ENCODE measurements around the gene TMEM39A. TPM values are rescaled to one million over a fixed set of nuclear protein-coding genes. Genes with fewer than 3 reads are reported as not detected.

TMEM39A gene
- total and polyA plus RNA-seq, 4 donors, result 9.3 to 51.2 (median 37.9) TPM

DNA sequence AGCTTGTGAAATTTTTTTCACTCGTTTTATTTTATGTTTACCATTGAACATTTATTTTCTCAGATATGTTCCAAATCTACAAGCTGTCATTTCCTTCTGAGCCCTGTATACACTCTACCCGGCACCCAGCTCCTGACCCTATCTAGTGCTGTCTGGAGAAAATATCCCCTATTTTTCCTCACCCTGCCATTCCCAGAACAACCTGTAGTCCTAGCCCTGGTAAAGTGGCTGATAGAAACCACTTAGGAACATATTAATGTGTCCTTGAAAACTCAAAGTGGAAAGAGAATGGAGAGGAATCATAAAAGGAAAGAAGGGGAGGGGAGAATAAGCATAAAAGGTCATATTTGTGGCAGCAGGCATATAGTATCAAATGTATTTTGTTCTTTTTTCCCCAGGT lies 26.7 kb upstream of the TMEM39A start:
- WGBS, 2 donors, result 86 to 98% methylated on average over 2 of the region's 2 CpGs
- Histone ChIP-seq H3K4me1 (ENCODE audit: control insufficient read depth in 5 of 5, insufficient read depth in 5 of 5, low read length in 5 of 5) (no peaks in the 10 kb centered on the region), H3K9me3 (ENCODE audit: control insufficient read depth in 4 of 4, insufficient read depth in 3 of 4, low read length in 3 of 4) (no peaks in the 10 kb centered on the region), H3K27me3 (ENCODE audit: control insufficient read depth in 3 of 3, insufficient read depth in 3 of 3, low read length in 2 of 3) (no peaks in the 10 kb centered on the region), H3K4me3 (no peak overlapping the region), H3K36me3 (ENCODE audit: control insufficient read depth in 4 of 4, insufficient read depth in 4 of 4, low read length in 4 of 4) (peaks cover 8 to 32% (median 14%) of the 10 kb centered on the region in 4 donors), H3K9ac (ENCODE audit: insufficient read depth in 1 of 2, low read length in 2 of 2) (no peak overlapping the region), H3K27ac (ENCODE audit: low read depth in 1 of 2, low read length in 1 of 2) (no peak overlapping the region)
- TF ChIP-seq, protein P1, sequence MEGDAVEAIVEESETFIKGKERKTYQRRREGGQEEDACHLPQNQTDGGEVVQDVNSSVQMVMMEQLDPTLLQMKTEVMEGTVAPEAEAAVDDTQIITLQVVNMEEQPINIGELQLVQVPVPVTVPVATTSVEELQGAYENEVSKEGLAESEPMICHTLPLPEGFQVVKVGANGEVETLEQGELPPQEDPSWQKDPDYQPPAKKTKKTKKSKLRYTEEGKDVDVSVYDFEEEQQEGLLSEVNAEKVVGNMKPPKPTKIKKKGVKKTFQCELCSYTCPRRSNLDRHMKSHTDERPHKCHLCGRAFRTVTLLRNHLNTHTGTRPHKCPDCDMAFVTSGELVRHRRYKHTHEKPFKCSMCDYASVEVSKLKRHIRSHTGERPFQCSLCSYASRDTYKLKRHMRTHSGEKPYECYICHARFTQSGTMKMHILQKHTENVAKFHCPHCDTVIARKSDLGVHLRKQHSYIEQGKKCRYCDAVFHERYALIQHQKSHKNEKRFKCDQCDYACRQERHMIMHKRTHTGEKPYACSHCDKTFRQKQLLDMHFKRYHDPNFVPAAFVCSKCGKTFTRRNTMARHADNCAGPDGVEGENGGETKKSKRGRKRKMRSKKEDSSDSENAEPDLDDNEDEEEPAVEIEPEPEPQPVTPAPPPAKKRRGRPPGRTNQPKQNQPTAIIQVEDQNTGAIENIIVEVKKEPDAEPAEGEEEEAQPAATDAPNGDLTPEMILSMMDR (IDR thresholded peaks at IDR 0.05; ENCODE audit: control extremely low read depth, extremely low read depth), result no peak
- no peak for ATAC-seq (ENCODE audit: insufficient read depth, low FRiP score)
- DNase-seq, result no peak

DNA sequence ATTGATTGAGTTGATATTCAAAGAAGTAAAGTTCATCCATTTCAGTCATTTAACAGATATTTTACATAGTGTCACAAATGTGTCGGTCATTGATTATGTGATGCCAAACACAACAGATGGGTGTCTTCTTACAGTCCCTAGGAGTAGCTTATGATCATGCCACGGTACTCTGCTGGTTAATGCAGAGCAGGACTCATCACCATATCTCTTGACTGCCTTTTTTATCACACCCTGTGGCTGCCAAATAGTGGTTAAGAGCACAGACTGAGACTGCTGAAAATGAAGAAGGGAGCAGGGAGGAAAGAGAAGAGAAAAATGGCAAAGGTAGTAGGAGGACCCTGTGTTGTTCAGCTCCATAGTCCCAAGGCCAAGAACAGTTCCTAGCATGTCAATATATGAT lies 22.1 kb upstream of the TMEM39A start:
- ATAC-seq (ENCODE audit: insufficient read depth, low FRiP score), result no peak
- H3K4me1 ChIP-seq (ENCODE audit: control insufficient read depth in 5 of 5, insufficient read depth in 5 of 5, low read length in 5 of 5), result no peaks in the 10 kb centered on the region
- H3K27ac ChIP-seq (ENCODE audit: low read depth in 1 of 2, low read length in 1 of 2), result no peak overlapping the region
- no peak overlapping the region for H3K9ac ChIP-seq (ENCODE audit: insufficient read depth in 1 of 2, low read length in 2 of 2)
- peaks cover 7 to 33% (median 15%) of the 10 kb centered on the region in 4 donors for H3K36me3 ChIP-seq (ENCODE audit: control insufficient read depth in 4 of 4, insufficient read depth in 4 of 4, low read length in 4 of 4)
- no peaks in the 10 kb centered on the region for H3K27me3 ChIP-seq (ENCODE audit: control insufficient read depth in 3 of 3, insufficient read depth in 3 of 3, low read length in 2 of 3)
- TF ChIP-seq, protein P1 (IDR thresholded peaks at IDR 0.05; ENCODE audit: control extremely low read depth, extremely low read depth), result no peak
- no peak overlapping the region for H3K4me3 ChIP-seq
- H3K9me3 ChIP-seq (ENCODE audit: control insufficient read depth in 4 of 4, insufficient read depth in 3 of 4, low read length in 3 of 4), result no peaks in the 10 kb centered on the region
- no peak for DNase-seq
- 97 to 99% methylated on average over 2 of the region's 2 CpGs for WGBS, 2 donors

DNA sequence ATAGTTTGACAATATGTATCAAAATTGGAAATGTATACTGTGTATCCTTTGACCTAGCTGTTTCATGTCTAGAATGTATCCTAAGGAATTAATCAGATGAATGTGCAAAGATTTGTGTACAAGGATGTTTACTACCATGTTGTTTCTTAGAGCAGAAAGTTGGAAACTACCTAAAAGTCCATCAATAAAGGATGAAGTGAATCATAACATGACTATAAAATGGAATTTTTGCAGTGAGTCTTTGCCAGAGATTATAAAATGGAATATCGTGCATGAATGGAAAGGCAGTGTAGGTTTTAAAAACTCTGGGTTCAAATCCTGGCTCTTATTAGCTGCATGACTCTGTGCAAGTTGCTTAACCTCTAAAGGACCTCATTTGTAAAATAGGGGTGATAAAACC lies 19.7 kb upstream of the TMEM39A start:
- no peaks in the 10 kb centered on the region for H3K27me3 ChIP-seq (ENCODE audit: control insufficient read depth in 3 of 3, insufficient read depth in 3 of 3, low read length in 2 of 3)
- H3K4me3 ChIP-seq, result no peak overlapping the region
- peaks cover 7 to 23% (median 13%) of the 10 kb centered on the region in 4 donors for H3K36me3 ChIP-seq (ENCODE audit: control insufficient read depth in 4 of 4, insufficient read depth in 4 of 4, low read length in 4 of 4)
- ATAC-seq (ENCODE audit: insufficient read depth, low FRiP score) (no peak), DNase-seq (no peak)
- no peak overlapping the region for H3K27ac ChIP-seq (ENCODE audit: low read depth in 1 of 2, low read length in 1 of 2)
- no peak overlapping the region for H3K9ac ChIP-seq (ENCODE audit: insufficient read depth in 1 of 2, low read length in 2 of 2)
- H3K4me1 ChIP-seq (ENCODE audit: control insufficient read depth in 5 of 5, insufficient read depth in 5 of 5, low read length in 5 of 5), result no peaks in the 10 kb centered on the region
- no peaks in the 10 kb centered on the region for H3K9me3 ChIP-seq (ENCODE audit: control insufficient read depth in 4 of 4, insufficient read depth in 3 of 4, low read length in 3 of 4)
- WGBS, 2 donors, result 92 to 97% methylated on average over 1 of the region's 1 CpG
- TF ChIP-seq, protein P1 (IDR thresholded peaks at IDR 0.05; ENCODE audit: control extremely low read depth, extremely low read depth), result no peak

DNA sequence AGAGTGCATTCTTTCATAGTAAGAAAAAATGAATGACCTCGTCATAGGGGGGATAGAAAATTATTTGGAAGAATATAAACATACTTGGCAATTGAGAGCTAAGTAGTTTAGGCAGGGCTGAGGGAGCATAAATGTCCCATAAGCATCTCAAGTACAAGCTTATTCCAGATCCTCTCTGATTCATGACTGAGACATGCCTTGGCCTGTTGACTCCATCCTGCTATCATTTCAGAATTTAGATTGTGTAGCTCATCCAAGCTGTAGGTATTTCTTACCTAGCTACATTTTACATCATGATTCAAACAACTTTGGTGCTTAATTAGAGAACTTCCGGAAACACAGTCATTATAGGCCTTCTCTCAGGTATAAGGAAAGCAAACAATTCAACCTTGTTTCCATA lies 17.7 kb upstream of the TMEM39A start:
- DNase-seq, result no peak
- TF ChIP-seq, protein P1 (IDR thresholded peaks at IDR 0.05; ENCODE audit: control extremely low read depth, extremely low read depth), result no peak
- H3K36me3 ChIP-seq (ENCODE audit: control insufficient read depth in 4 of 4, insufficient read depth in 4 of 4, low read length in 4 of 4), result peaks cover 4 to 25% (median 12%) of the 10 kb centered on the region in 4 donors
- peaks cover 0 to 2% (median 0%) of the 10 kb centered on the region in 5 donors for H3K4me1 ChIP-seq (ENCODE audit: control insufficient read depth in 5 of 5, insufficient read depth in 5 of 5, low read length in 5 of 5)
- no peak overlapping the region for H3K27ac ChIP-seq (ENCODE audit: low read depth in 1 of 2, low read length in 1 of 2)
- no peak for ATAC-seq (ENCODE audit: insufficient read depth, low FRiP score)
- H3K9me3 ChIP-seq (ENCODE audit: control insufficient read depth in 4 of 4, insufficient read depth in 3 of 4, low read length in 3 of 4), result no peaks in the 10 kb centered on the region
- H3K4me3 ChIP-seq, result no peak overlapping the region
- H3K27me3 ChIP-seq (ENCODE audit: control insufficient read depth in 3 of 3, insufficient read depth in 3 of 3, low read length in 2 of 3), result no peaks in the 10 kb centered on the region
- 93 to 95% methylated on average over 2 of the region's 2 CpGs for WGBS, 2 donors
- H3K9ac ChIP-seq (ENCODE audit: insufficient read depth in 1 of 2, low read length in 2 of 2), result no peak overlapping the region

Measured in lung (tissue), 12 donors.